A549 (cell line): ENCODE data around the gene SLC43A3.

Source experiments
- BHLHE40 ChIP-seq: IDR thresholded peaks from 2 replicates; pipeline ENCODE4 v1.6.1; 2012; ENCODE audit warnings: low read depth, low read length, inconsistent platforms
- CTCF ChIP-seq: fragments of >200 bp; sonication (Bioruptor Twin); formaldehyde crosslinking; IDR thresholded peaks from 3 replicates; pipeline ENCODE4 v1.5.1; 2016
- EHF ChIP-seq: fragments of 250-450 bp; sonication (Bioruptor Pico); IDR thresholded peaks from 2 replicates; pipeline ENCODE4 v1.5.0; 2020; ENCODE audit warnings: mild to moderate bottlenecking
- JUN ChIP-seq, 2 experiments: fragments of >200 bp; sonication (Bioruptor Twin); formaldehyde crosslinking; IDR thresholded peaks; 2 replicates in 1 of 2; 3 replicates in 1 of 2; pipeline ENCODE4 v1.6.1; 2016 to 2017
- MAFK ChIP-seq: fragments of 450-650 bp; IDR thresholded peaks from 2 replicates; pipeline ENCODE4 v1.6.1; 2014; ENCODE audit not compliant: partially characterized antibody
- NPAS2 ChIP-seq: fragments of 250-450 bp; sonication (Bioruptor Pico); IDR thresholded peaks from 2 replicates; pipeline ENCODE4 v1.8.0; 2022; ENCODE audit warnings: mild to moderate bottlenecking, moderate library complexity, borderline replicate concordance
- POLR2A ChIP-seq: IDR thresholded peaks from 2 replicates; pipeline ENCODE4 v1.6.1; 2012; ENCODE audit warnings: mild to moderate bottlenecking, low read length
- RARB ChIP-seq: fragments of 250-450 bp; sonication (Bioruptor Pico); IDR thresholded peaks from 2 replicates; pipeline ENCODE4 v1.8.0; 2021; ENCODE audit warnings: mild to moderate bottlenecking, moderate library complexity
- REST ChIP-seq: fragments of 200-600 bp; sonication (generic); IDR thresholded peaks from 2 replicates; pipeline ENCODE4 v1.6.1; 2016; ENCODE audit warnings: antibody characterized with exemption, mild to moderate bottlenecking, moderate library complexity
- TP53 ChIP-seq: fragments of 250-450 bp; sonication (Bioruptor Pico); IDR thresholded peaks from 2 replicates; pipeline ENCODE4 v1.5.0; 2021; ENCODE audit warnings: mild to moderate bottlenecking, moderate library complexity
- ZC3H11A ChIP-seq: fragments of 450-650 bp; IDR thresholded peaks from 2 replicates; pipeline ENCODE4 v1.6.1; 2014; ENCODE audit warnings: antibody characterized with exemption, mild to moderate bottlenecking
- TF ChIP-seq, protein P1 (sequence below): fragments of 450-650 bp; IDR thresholded peaks from 2 replicates; pipeline ENCODE4 v1.6.1; 2014; ENCODE audit warnings: antibody characterized with exemption
- TF ChIP-seq, protein P2 (sequence below): IDR thresholded peaks from 2 replicates; pipeline ENCODE4 v1.6.1; 2012

GRCh38 chr11:57374966-57375365 is 52.0 kb downstream of the SLC43A3 start:
- TF ChIP-seq CTCF (no peak), RARB (no peak), REST (no peak), TP53 (CRISPR knock-in tag) (no peak), NPAS2 (CRISPR knock-in tag) (no peak), EHF (CRISPR knock-in tag) (no peak), JUN (IDR thresholded peaks at IDR 0.05) (no peak), BHLHE40 (no peak), POLR2A (no peak), MAFK (no peak), ZC3H11A (no peak)
- TF ChIP-seq, protein P1, sequence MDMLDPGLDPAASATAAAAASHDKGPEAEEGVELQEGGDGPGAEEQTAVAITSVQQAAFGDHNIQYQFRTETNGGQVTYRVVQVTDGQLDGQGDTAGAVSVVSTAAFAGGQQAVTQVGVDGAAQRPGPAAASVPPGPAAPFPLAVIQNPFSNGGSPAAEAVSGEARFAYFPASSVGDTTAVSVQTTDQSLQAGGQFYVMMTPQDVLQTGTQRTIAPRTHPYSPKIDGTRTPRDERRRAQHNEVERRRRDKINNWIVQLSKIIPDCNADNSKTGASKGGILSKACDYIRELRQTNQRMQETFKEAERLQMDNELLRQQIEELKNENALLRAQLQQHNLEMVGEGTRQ, result no peak
- TF ChIP-seq, protein P2, sequence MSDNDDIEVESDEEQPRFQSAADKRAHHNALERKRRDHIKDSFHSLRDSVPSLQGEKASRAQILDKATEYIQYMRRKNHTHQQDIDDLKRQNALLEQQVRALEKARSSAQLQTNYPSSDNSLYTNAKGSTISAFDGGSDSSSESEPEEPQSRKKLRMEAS, result no peak
